GM18909 (cell line): ENCODE data around the gene TMX1.
"Not testable (repeated sequence)": the region's sequence is repeated elsewhere in the genome, so short reads cannot be mapped to it uniquely, and the experiment has no call there.

ENCODE experiments used
- ATAC-seq: cut with Tn5 transposase; IDR thresholded peaks from one replicate; pipeline ENCODE4 v1.9.1; 2021; ENCODE audit warnings: mild to moderate bottlenecking; ENCODE audit not compliant: unreplicated experiment, poor library complexity

TMX1 gene, protein sequence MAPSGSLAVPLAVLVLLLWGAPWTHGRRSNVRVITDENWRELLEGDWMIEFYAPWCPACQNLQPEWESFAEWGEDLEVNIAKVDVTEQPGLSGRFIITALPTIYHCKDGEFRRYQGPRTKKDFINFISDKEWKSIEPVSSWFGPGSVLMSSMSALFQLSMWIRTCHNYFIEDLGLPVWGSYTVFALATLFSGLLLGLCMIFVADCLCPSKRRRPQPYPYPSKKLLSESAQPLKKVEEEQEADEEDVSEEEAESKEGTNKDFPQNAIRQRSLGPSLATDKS

DNA sequence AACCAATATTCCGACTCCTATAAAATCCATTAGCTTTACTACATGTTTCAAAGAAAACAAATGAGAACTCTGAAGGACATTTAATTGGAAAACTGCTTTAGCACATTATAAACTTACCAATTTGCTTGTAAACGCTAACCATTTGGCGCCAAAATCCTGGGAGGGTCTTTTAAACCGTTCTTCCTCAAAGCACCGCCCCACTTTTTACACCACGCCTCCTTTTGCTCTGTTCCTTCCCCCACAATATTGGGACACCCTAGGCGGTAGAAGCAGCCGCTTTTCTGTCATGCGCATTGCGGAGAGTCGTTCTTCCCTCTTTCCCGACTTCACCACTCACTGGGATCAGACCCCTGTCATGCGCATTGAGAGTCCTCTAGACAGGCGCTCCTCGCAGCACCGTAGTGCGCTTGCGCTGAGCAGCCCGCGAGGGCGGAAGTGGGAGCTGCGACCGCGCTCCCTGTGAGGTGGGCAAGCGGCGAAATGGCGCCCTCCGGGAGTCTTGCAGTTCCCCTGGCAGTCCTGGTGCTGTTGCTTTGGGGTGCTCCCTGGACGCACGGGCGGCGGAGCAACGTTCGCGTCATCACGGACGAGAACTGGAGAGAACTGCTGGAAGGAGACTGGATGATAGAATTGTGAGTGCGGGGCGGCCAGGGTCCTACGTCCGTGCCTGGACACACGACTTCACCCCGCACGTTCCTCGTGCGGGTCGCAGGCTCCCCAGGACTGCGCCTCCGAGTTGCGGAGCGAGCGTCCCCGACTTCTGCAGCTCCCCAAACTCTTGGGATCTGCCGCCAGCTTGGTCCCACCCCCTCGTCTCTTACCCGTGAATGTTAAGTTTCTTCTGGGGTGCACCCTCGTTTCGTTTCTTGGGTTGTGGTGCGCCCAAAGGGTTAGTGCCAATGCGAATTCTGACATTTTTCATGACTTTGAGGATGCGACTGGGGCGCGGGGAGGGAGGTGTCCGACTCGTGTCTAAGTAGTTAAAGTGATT, at the start of gene TMX1:
Gene TMX1 (plus strand): TSS at position 435 of the 991 bp plus-strand sequence. CDS start 46 bp downstream, at position 481.
- peak; percentile 88 for ATAC-seq

DNA sequence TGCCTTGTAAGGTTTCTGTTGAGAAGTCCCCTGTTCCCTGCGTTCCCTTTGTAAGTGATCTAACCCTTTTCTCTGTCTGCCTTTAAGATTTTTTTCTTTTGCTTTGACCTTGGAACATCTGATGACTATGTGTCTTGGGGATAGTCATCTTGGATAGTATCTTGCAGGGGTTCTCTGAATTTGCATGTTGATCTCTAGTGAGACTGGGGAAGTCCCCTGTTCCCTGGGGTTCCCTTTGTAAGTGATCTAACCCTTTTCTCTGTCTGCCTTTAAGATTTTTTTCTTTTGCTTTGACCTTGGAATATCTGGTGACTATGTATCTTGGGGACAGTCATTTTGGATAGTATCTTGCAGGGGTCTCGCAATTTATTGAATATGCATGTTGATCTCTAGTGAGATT, 38.2 kb upstream of the TMX1 start:
- peak; percentile 37 for ATAC-seq

DNA sequence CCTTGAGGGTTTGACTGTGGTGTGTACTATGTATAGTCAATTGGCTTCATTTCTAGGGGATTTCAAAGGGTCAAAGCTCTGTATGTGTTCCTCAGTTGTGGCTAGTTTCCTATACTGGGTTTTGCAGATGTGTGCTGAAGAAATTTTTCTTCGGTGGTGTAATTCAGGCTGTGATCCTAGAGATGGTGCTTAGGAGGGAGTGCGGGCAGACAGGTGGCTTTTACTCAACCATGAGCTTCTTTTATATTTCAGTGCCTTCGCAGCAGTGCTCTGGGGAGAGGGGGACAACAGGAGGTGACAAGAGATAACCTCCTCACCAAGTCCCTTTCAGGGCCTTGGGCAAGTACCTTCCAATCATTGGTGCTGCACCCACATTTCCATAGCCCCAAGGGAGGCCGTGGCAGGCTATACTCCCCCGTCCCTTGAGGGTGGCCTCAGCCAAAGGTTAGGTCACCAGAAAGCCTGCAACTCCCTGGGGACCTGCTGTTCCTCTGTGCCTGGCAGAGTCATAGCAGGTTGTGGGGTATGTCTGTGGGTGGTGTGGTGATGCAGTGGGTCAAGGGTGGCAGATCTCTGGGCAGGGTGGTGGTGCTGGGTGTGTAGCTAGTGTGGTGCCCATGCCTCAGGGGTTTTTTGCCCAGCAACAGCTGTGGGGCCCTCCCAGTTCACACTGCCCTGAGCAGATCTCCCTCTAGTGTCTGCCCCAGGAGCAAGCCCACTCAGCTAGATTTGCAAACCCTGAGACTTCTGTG, 37.0 kb upstream of the TMX1 start:
- ATAC-seq: peak; percentile 72

DNA sequence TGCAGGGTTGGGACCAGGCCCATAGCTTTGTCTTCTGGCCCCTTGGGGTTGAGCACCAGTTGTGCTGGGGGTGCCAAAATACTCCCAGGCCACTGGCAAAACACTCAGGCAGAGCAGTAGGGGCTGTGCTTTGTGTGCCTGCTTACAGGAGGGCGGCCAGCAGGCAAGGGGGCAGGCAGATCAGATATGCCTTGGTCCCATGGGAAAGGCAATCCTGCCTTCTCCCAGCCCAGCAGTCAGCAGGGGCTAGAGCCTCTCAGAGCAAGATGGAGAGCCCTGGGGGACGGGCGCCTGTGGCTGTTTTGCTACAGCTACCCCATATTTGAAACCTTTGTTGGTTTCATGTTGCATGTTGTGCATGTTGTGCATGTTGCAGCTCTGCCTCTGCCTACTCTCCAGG, 36.2 kb upstream of the TMX1 start:
- ATAC-seq: no peak

DNA sequence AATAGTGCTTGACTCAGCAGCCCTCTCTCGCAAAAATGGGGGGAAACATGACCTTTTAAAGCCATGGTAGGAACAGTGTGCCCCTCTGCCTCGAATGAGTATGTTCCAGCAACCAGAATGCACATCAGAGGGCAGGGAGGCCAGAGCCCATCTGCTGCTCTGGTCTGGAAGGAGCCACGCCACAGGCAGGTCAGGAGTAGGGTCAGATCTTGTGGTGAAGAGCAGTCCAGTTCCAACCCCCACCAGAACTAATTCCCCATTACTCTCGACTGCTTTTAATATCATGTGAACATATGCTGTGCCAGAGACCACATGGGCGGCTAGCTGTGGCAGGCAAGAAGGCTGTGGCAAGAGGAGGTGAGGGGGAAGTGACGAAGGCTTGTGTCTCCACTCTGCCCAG, 34.6 kb upstream of the TMX1 start:
- no peak for ATAC-seq

DNA sequence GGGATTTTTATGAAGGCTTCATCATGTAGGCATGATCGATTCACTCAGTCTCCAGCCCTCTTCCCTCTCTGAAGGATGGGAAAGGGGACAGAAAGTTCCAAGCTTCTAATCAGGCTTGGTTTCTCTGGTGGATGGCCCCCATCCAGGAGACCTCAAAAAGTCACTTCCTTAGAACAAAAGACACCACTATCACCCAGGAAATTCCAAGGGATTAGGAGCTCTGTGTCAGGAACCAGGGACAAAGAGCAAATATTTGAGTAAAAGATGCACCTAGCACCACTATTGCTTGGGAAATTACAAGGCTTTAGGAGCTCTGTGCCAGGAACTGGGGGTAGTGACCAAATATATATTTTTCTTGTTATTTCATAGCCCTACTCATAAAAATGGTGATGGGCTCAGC, 33.6 kb upstream of the TMX1 start:
- no peak for ATAC-seq

DNA sequence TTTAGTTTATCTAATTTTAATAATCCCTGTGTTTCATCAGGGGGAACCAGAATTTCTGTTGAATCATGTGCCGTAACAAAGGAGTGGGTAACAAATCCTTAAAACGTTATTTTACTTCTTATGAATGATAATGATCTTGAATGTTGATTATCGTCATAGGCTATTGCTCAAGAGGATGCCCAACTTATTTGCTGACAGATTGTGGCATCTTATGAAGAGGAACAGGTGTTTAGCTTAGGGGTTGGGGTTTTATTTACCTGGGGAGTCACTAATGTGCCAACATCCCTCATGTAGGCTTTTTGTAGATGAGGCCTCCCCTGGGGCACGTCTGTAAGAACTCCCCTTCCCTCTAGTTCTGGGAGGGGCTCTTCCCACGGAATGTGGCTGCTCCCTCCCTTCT, 32.4 kb upstream of the TMX1 start:
- ATAC-seq: no peak

DNA sequence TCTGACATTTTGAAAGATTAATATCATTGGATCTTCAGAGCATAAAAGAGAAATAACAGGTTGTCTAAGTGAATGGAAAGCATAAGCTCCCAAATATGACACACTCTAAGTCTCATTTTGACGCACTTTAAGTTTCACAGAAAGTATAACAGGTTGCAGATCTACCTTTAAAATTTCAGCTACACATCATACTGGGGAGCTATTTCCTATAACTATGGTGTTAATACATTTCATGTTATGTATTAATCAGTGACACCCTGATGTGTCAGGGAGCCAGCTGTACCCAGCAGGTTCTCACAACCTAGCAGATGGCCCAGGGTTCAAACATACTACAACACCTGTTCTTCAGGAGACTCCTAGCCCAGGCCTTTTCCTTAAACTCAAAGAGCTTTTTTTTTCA, 31.1 kb upstream of the TMX1 start:
- ATAC-seq: no peak

DNA sequence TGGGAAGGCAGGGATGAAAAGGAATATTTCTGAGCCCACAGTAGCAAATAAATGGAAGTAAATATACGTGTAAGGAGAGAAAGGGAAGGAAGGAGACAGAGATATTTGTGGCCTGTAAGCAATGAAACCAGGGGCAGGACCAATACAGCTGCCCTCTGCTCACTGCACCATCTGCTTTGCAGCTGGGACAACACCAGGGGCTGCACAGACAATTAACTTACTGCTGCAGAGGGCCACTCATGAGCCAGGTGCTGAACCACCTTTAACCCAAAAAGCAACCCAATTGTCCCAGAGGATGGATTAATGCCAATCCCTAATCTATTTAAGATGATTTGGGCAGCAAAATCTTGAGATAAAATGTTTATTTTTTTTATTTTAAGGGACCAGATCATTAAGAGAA, 30.6 kb upstream of the TMX1 start:
- peak; percentile 51 for ATAC-seq

DNA sequence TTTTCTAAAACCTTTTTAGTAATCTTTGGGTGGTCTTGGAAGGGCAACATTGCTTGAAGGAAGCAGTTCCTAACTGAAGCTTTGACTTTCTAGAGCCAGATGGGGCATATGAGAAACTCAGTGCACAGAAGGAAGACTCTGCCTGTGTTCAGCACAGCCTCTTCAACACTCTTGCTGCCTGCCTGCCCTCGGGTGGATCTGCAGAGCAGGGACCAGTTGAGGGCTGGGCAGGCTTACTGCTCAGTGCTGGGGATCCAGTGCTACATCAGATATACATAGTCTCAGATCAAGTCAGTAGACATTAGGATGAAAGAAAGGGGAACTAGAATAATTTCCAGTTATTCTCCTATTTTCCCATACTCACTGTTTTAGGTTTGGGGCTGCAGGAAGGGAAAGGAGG, 29.5 kb upstream of the TMX1 start:
- ATAC-seq: no peak

DNA sequence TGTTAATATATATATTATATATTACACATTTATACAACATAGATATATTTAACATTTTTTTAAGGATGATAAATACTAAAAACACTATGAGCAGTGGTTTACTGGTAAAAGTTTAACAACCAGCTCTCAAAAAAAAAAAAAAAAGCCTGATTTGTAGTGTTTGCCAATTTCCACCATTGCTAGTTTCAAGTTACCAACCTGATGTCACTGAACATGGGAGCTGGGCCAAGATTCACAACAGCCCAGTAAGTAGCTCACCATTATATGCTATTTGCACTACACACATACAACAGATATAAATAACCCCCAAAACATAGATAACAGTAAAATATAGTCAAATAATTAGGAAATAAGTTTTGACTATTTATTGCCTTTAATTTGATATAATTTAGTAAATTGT, 28.9 kb upstream of the TMX1 start:
- no peak for ATAC-seq

DNA sequence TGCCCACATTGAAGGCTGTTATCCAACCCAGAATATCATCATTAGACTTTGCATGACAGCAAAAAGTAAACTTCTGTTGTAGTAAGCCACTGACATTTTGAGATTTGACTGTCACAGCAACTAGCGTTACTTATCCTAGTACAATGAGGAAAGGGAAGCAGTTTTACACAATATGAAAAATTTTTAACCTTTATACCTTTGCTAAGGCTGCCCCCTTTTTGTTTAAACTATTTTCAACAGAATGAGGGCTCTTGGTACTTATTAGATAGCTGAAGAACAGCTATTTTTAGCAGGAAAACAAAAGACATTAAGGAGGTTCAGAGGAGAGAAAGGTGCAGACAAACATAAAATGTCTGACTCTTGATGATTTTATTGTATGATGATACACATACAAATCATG, 23.4 kb upstream of the TMX1 start:
- no peak for ATAC-seq

DNA sequence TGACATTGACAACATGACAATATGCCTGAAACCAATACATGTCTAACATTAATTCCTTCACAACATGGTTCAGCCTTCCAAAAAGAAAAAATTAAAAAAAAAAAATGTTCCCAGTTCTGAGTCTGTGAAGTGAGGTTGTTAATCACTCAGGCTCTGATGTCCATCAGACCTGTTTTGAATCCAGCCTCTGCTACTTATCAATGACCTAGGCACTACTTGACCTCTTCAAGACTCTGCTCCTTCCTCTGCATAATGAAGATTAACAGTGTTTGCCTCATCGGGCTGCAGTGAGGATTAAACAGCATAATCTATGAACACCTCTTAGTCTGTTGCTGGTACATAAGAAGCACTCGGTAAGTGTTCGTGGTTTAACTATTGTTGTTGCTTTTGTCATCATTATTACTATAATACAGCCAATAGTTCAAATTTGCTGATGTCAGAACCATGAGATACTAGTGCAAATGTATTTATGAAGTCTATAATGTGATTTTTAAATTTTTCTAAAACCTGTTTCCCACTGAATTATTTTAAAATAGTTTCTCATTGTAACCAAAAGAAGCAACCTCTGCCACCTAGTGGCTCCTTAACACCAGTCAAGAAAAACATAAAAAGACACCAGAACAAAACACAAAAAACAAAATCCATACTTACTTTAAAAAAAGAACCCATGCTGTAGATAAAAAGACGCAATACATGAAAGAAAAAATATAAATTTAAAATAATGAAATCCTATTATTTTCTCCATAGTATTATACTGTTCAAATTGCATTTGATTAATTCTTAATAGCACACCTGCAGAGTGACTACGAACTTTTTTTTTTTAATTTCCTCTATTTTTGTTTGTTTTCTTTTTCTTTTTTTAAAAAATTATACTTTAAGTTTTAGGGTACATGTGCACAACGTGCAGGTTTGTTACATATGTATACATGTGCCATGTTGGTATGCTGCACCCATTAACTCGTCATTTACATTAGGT, 20.3 kb upstream of the TMX1 start:
- ATAC-seq: no peak

DNA sequence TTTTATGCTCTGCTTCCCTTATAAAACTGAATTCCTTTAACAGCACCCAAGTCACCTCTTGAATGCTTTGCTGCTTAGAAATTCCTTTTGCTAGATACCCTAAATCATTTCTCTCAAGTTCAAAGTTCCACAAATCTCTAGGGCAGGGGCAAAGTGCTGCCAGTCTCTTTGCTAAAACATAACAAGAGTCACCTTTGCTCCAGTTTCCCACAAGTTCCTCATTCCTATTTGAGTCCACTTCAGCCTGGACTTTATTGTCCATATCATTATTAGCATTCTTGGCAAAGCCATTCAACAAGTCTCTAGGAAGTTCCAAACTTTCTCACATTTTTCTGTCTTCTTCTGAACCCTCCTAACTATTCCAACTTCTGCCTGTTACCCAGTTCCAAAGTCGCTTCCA, 16.6 kb upstream of the TMX1 start:
- not testable (repeated sequence) for ATAC-seq

DNA sequence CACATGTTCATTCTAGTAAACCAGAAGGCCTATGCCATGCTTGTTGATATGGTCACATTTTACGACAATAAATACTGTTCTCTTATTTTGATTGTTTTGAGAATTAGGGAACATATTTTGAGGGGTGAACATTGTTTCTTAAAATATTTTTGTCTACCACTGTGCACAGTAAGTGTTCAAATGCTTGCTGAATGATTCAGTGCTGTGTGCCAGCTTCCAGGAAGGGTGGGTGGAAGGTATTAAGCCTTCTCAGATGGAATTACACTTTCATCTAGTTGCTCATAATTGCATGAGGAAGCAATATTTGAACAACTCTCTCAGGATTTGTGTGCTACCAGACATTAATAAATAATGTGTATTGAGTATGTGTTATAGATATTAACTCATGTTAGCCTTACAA, 15.5 kb upstream of the TMX1 start:
- ATAC-seq: no peak

DNA sequence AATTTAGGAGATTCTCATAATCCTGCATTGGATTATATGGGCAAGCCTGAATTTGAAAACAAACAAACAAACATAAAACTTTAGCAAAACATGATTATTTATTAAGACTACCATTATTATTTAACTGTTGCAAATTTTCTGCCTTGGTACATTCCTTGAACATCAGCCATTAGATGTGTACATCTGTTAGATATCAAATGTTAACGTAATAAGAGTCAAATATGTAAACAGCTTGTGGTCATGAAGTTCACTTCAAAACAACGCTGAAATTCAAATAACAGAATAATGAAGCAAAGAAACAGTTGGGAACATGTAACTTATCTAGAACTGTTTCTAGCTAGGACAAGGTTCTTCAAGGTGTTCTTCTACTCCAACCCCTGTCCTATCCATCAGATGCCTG, 14.3 kb upstream of the TMX1 start:
- ATAC-seq: no peak

DNA sequence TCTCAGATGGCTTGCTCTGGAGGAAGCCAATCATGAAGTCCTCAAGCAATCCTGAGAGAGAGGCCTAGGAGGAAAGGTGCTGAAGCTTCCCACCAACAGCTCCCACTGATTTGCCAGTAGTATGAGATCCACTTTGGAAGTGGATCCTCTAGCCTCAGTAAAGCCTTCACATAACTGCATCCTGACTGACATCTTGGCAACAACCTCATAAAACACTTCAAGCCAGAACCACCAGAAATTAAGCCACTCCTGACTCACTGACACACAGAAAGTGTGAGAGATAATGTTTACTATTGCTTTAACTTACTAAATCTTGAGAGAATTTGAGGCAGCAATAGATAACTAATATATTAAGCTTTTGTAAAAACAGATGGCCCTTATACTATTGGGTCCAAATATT, 11.7 kb upstream of the TMX1 start:
- ATAC-seq: no peak

DNA sequence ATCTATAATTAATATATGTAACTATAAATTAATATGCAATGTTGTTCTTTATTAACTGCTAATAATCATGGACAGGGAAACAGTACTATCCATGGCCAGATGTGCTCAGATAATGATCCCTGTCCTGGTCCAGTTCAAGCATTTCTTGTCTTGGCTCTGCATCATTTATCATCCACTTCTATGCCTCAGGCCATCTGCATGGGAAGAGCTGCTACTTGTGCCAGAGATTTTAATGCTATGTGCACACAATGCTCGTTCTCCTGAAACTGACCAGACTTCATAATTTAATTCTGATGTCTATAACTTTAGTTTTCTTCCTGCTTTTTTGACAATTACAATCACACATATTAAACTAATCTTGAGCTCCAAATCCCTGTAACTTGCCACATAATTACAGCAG, 11.2 kb upstream of the TMX1 start:
- no peak for ATAC-seq

DNA sequence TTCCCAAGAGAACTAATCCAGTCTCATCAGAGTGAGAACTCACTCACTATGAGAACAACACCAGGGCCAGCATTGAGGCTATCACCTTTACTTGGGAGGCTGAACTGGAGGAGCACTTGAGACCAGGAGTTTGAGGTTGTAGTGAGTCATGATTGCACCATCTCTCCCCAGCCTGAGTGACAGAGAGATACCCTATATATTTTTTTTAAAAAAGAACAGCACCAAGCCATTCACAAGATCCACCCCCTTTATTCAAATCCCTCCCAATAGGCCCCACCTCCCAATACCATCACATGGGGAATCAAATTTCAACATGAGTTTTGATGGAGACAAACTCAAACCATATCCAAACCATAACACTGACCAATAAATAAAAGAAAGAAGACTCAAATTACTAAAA, 3.7 kb upstream of the TMX1 start:
- no peak for ATAC-seq
